H9 (cell line): Measurements from ENCODE around the gene NFASC. TPM values are rescaled to one million over a fixed set of nuclear protein-coding genes. Genes with fewer than 3 reads are reported as not detected.

Experiments
- DNase-seq: peaks from one replicate; pipeline ENCODE4 v3.0.0-alpha.2; 2017
- H2AFZ ChIP-seq: one replicate; pipeline ENCODE4 v1.6.1; 2013; ENCODE audit warnings: mild to moderate bottlenecking, low read length, control low read depth, moderate library complexity
- H2AK5ac ChIP-seq: 2 replicates; pipeline ENCODE4 v1.6.1; 2013; ENCODE audit warnings: low read length, control low read depth, mixed read lengths; ENCODE audit not compliant: insufficient read length
- H2BK120ac ChIP-seq: one replicate; pipeline ENCODE4 v1.6.1; 2013; ENCODE audit warnings: low read depth, mild to moderate bottlenecking, low read length, control low read depth, inconsistent platforms; ENCODE audit not compliant: poor library complexity, severe bottlenecking
- H2BK12ac ChIP-seq: 2 replicates; pipeline ENCODE4 v1.6.1; 2013; ENCODE audit warnings: low read length, control low read depth, mixed read lengths, low read depth; ENCODE audit not compliant: insufficient read length
- H2BK15ac ChIP-seq: 2 replicates; pipeline ENCODE4 v1.6.1; 2013; ENCODE audit warnings: low read depth, low read length, control low read depth
- H2BK20ac ChIP-seq: one replicate; pipeline ENCODE4 v1.6.1; 2013; ENCODE audit warnings: low read depth, mild to moderate bottlenecking, low read length, control low read depth, inconsistent platforms; ENCODE audit not compliant: poor library complexity, severe bottlenecking
- H2BK5ac ChIP-seq: 2 replicates; pipeline ENCODE4 v1.6.1; 2013; ENCODE audit warnings: low read length, control low read depth, mixed read lengths; ENCODE audit not compliant: insufficient read length
- H3K14ac ChIP-seq: 2 replicates; pipeline ENCODE4 v1.6.1; 2013; ENCODE audit warnings: low read length, control low read depth; ENCODE audit not compliant: insufficient read depth
- H3K18ac ChIP-seq: 2 replicates; pipeline ENCODE4 v1.6.1; 2013; ENCODE audit warnings: low read depth, mild to moderate bottlenecking, mixed read lengths, low read length, control low read depth; ENCODE audit not compliant: insufficient read length
- H3K23ac ChIP-seq: 2 replicates; pipeline ENCODE4 v1.6.1; 2013; ENCODE audit warnings: low read length, control low read depth, mixed read lengths, low read depth; ENCODE audit not compliant: insufficient read length
- H3K23me2 ChIP-seq: 2 replicates; pipeline ENCODE4 v1.6.1; 2013; ENCODE audit warnings: low read depth, mild to moderate bottlenecking, mixed read lengths, low read length, control low read depth; ENCODE audit not compliant: insufficient read length, poor library complexity, severe bottlenecking
- H3K27ac ChIP-seq: 2 replicates; pipeline ENCODE4 v1.5.1; 2013; ENCODE audit warnings: low read length, control low read depth, mixed read lengths, low read depth; ENCODE audit not compliant: insufficient read length
- H3K27me3 ChIP-seq: 2 replicates; pipeline ENCODE4 v1.6.1; 2013; ENCODE audit warnings: low read length, control low read depth, inconsistent platforms; ENCODE audit not compliant: insufficient read depth
- H3K4ac ChIP-seq: 2 replicates; pipeline ENCODE4 v1.6.1; 2013; ENCODE audit warnings: low read depth, mild to moderate bottlenecking, control low read depth, inconsistent platforms, low read length, moderate library complexity
- H3K4me1 ChIP-seq: 2 replicates; pipeline ENCODE4 v1.6.1; 2013; ENCODE audit warnings: low read length, control low read depth, inconsistent platforms; ENCODE audit not compliant: insufficient read depth
- H3K4me2 ChIP-seq: 2 replicates; pipeline ENCODE4 v1.6.1; 2013; ENCODE audit warnings: low read length, control low read depth, mixed read lengths; ENCODE audit not compliant: insufficient read length, insufficient read depth
- H3K56ac ChIP-seq: 2 replicates; pipeline ENCODE4 v1.6.1; 2013; ENCODE audit warnings: low read depth, mild to moderate bottlenecking, mixed read lengths, low read length, control low read depth; ENCODE audit not compliant: insufficient read length
- H3K79me1 ChIP-seq: 2 replicates; pipeline ENCODE4 v1.6.1; 2013; ENCODE audit warnings: low read depth, mild to moderate bottlenecking, moderate library complexity, low read length, control low read depth, inconsistent platforms; ENCODE audit not compliant: insufficient read depth, poor library complexity, severe bottlenecking
- H3K79me2 ChIP-seq: 2 replicates; pipeline ENCODE4 v1.6.1; 2013; ENCODE audit warnings: low read length, control low read depth, inconsistent platforms; ENCODE audit not compliant: insufficient read depth
- H3K9ac ChIP-seq: 2 replicates; pipeline ENCODE4 v1.6.1; 2013; ENCODE audit warnings: low read length, control low read depth, mixed read lengths; ENCODE audit not compliant: insufficient read length; ENCODE audit errors: extremely low read depth
- H3K9me3 ChIP-seq: one replicate; pipeline ENCODE4 v1.6.1; 2013; ENCODE audit warnings: low read depth, low read length, inconsistent platforms; ENCODE audit not compliant: control insufficient read depth
- H3T11ph ChIP-seq: one replicate; pipeline ENCODE4 v1.6.1; 2013; ENCODE audit warnings: mild to moderate bottlenecking, low read length, control low read depth, inconsistent platforms
- H4K20me1 ChIP-seq: one replicate; pipeline ENCODE4 v1.6.1; 2013; ENCODE audit not compliant: control insufficient read depth, insufficient read length, insufficient read depth
- H4K5ac ChIP-seq: 2 replicates; pipeline ENCODE4 v1.6.1; 2013; ENCODE audit warnings: low read depth, mild to moderate bottlenecking, mixed read lengths, low read length, control low read depth; ENCODE audit not compliant: insufficient read length
- H4K8ac ChIP-seq: replicated peaks from 2 replicates; pipeline ENCODE4 v1.6.1; 2013; ENCODE audit warnings: low read length, control low read depth, mixed read lengths, low read depth; ENCODE audit not compliant: insufficient read length
- H4K91ac ChIP-seq: 2 replicates; pipeline ENCODE4 v1.6.1; 2013; ENCODE audit warnings: low read depth, mild to moderate bottlenecking, moderate library complexity, mixed read lengths, low read length, control low read depth; ENCODE audit not compliant: insufficient read length
- H3K27ac Mint-ChIP-seq, 3 experiments: 2 replicates in 2 of 3; 3 replicates in 1 of 3; pipeline ENCODE4 v1.8.0; 2020 to 2021; ENCODE audit warnings: mixed read lengths in 3 of 3, mild to moderate bottlenecking in 1 of 3, moderate library complexity in 1 of 3
- H3K27me3 Mint-ChIP-seq: 2 replicates; pipeline ENCODE4 v1.8.0; 2021; ENCODE audit warnings: low read depth, mild to moderate bottlenecking, moderate library complexity, mixed read lengths
- H3K36me3 Mint-ChIP-seq, 3 experiments: 2 replicates in 2 of 3; 3 replicates in 1 of 3; pipeline ENCODE4 v1.8.0; 2020 to 2021; ENCODE audit warnings: low read depth in 3 of 3, mixed read lengths in 3 of 3; ENCODE audit not compliant: insufficient read depth in 1 of 3
- H3K4me1 Mint-ChIP-seq, 2 experiments: 2 replicates each; pipeline ENCODE4 v1.8.0; 2020; ENCODE audit warnings: mixed read lengths in 2 of 2
- H3K4me3 Mint-ChIP-seq, 2 experiments: 2 replicates in 1 of 2; 3 replicates in 1 of 2; pipeline ENCODE4 v1.8.0; 2020 to 2021; ENCODE audit warnings: mild to moderate bottlenecking in 2 of 2, mixed read lengths in 2 of 2, moderate library complexity in 1 of 2
- H3K9me3 Mint-ChIP-seq, 2 experiments: 2 replicates in 1 of 2; 3 replicates in 1 of 2; pipeline ENCODE4 v1.8.0; 2020; ENCODE audit warnings: mild to moderate bottlenecking in 2 of 2, mixed read lengths in 2 of 2, moderate library complexity in 1 of 2
- CTCF ChIP-seq: fragments of 200-600 bp; sonication (generic); conservative IDR thresholded peaks from 3 replicates; pipeline ENCODE4 v1.8.0; 2021; ENCODE audit warnings: antibody characterized with exemption, mild to moderate bottlenecking
- WGBS: extraction: QIAGEN DNeasy Blood & Tissue Kit; methylation state at CpG from one replicate; pipeline ENCODE4 v1.1.7; 2013; ENCODE audit warnings: missing lambda C conversion rate, low lambda C conversion rate, mixed read lengths; ENCODE audit not compliant: insufficient read length; ENCODE audit errors: extremely low coverage; 5-methylcytosine and 5-hydroxymethylcytosine counted together
- total RNA-seq: library from RNA; stranded (reverse); gene quantifications from 2 replicates; pipeline ENCODE4 v1.2.1, GENCODE V29; 2021

Gene NFASC
- total RNA-seq, 1 experiment from 2014 or later: 5.0 TPM

- no peak overlapping the region for H3K4me2 ChIP-seq
- H3K9me3 Mint-ChIP-seq: no peaks in the 10 kb centered on the region
- H2AK5ac ChIP-seq: no peak overlapping the region
- H2BK12ac ChIP-seq: no peak overlapping the region
- H3K23me2 ChIP-seq: no peaks in the 10 kb centered on the region
- H4K5ac ChIP-seq: no peak overlapping the region
- H3K27ac Mint-ChIP-seq: no peak overlapping the region
- H2BK5ac ChIP-seq: no peak overlapping the region
- H3K79me2 ChIP-seq: no peaks in the 10 kb centered on the region
- no peak overlapping the region for H4K8ac ChIP-seq
- H4K91ac ChIP-seq: no peak overlapping the region
- no peak overlapping the region for H3K14ac ChIP-seq
- no peaks in the 10 kb centered on the region for H3K9me3 ChIP-seq
- no peak overlapping the region for H3K4me3 Mint-ChIP-seq
- H3T11ph ChIP-seq: no peak overlapping the region
- no peak for TF ChIP-seq CTCF
- no peak overlapping the region for H3K27ac ChIP-seq
- no peak overlapping the region for H3K4ac ChIP-seq
- H3K9ac ChIP-seq: no peak overlapping the region
- peaks cover 8% of the 10 kb centered on the region; the same call in 1 of the 2 replicates for H3K4me1 ChIP-seq
- H3K79me1 ChIP-seq: no peaks in the 10 kb centered on the region
- no peaks in the 10 kb centered on the region for H3K36me3 Mint-ChIP-seq
- no peaks in the 10 kb centered on the region for H4K20me1 ChIP-seq
- WGBS: no CpG with 5 or more reads among the region's 8 CpGs
- H3K56ac ChIP-seq: no peak overlapping the region
- no peak overlapping the region for H2BK15ac ChIP-seq
- no peak for DNase-seq
- H3K4me1 Mint-ChIP-seq: peaks cover 4 to 9% of the 10 kb centered on the region in 2 experiments; a peak in 2 of 4 replicates
- H3K23ac ChIP-seq: no peak overlapping the region
- no peaks in the 10 kb centered on the region for H3K27me3 ChIP-seq
- no peak overlapping the region for H2BK20ac ChIP-seq
- no peak overlapping the region for H3K18ac ChIP-seq
- peaks cover 2% of the 10 kb centered on the region for H3K27me3 Mint-ChIP-seq
- H2AFZ ChIP-seq: no peak overlapping the region
- no peak overlapping the region for H2BK120ac ChIP-seq
Observed at GRCh38 chr1:204885790-204886189, 15.1 kb downstream of the NFASC start.
